GM12873 (cell line): Measurements from ENCODE around the gene ZNF804B.

Source experiments
- CTCF ChIP-seq: IDR thresholded peaks from 2 replicates; pipeline ENCODE4 v1.5.1; 2012; ENCODE audit warnings: low read depth, mild to moderate bottlenecking, moderate library complexity, low read length, control low read depth; ENCODE audit not compliant: insufficient read depth; ENCODE audit errors: missing control alignments

The ZNF804B gene

GRCh38 chr7:89357121-89357520, 597.6 kb downstream of the ZNF804B start:
- TF ChIP-seq CTCF: no peak

GRCh38 chr7:89377219-89377618, 617.7 kb downstream of the ZNF804B start:
- no peak for TF ChIP-seq CTCF

GRCh38 chr7:89385411-89385810, 625.9 kb downstream of the ZNF804B start:
- TF ChIP-seq CTCF: no peak
